Fibroblast of peridontal ligament (primary cell): ENCODE results near the gene PLEKHB2.
"Not testable (repeated sequence)": the region's sequence is repeated elsewhere in the genome, so short reads cannot be mapped to it uniquely, and the experiment has no call there.

ENCODE experiments used
- DNase-seq: peaks from one replicate; pipeline ENCODE4 v3.0.0-alpha.2; 2010; ENCODE audit errors: extremely low read depth

PLEKHB2 gene

DNA sequence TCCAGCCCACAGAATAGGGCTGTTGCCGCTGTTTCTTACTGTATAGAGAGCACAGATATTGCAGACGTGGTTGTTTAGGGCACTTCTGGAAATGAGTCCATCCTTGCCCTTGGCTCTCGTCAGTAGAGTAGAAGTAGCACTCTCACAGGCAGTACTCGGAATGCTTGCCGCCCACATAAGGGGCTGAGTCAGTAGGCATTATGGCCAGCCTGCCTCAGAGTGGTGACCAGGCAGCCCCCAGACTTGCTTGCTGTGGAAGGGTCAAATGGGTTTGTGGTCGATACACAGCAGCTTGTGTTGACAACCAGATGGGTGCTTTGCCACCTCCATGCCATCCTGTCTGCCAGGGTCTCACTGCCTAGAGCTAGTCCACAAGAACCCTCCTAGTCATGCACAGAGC, 38.7 kb downstream of the PLEKHB2 start:
- no peak for DNase-seq

DNA sequence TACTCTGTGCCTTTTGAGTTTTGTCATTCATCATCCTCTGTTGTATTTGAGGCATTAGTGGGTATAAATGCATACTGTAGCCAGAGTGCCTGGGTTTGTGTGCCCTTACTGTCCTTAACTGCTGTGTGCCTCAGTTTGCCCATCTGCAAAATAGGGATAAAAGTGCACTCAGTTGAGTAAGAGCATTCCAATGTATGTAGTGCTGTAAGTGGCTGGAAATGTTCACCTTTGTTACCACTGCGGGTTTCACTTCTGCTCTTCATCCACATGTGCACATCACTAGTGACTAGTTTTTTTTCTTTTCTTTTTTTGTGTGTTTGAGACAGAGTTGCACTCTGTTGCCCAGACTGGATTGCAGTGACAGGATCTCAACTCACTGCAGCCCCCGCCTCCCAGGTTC, 39.9 kb downstream of the PLEKHB2 start:
- DNase-seq: no peak

DNA sequence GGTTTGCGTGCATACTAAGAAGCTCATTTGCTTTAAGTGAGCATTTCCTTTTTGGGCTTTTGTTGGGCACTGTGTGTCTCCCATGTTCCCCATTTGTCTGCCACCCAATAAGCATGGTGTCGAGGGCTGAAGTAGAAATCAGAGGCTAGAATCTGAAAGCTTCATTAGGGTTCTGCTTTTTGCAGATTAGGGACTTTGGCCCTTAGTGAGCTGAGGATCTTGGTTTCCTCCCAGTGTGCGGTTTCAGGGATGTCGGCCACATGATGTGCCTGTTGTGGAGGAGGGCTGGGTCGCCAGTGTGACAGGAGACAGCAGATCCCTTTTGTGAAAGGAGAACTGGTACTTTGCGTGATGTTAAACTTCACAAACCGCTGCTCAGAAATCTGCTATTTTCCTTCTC, 41.1 kb downstream of the PLEKHB2 start:
- DNase-seq: no peak

DNA sequence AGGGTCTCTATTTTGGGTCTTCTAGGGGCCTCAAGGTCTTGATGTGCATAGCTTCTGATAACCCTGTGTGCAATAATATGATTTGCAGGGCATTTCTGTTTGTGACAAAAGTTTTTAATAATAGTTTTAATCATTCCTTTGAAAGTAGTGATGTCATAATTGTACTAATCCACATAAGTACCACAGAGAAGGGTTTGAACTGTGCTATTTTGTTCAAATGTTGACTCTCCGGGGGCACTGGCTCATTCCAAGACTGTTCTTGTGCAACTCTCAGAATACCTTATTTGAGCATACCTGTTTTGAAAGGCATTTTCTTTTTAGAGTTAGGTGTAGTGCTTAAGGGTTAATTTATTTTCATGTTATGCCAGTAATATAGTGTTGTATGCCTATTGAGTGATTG, 41.6 kb downstream of the PLEKHB2 start:
- DNase-seq: no peak

DNA sequence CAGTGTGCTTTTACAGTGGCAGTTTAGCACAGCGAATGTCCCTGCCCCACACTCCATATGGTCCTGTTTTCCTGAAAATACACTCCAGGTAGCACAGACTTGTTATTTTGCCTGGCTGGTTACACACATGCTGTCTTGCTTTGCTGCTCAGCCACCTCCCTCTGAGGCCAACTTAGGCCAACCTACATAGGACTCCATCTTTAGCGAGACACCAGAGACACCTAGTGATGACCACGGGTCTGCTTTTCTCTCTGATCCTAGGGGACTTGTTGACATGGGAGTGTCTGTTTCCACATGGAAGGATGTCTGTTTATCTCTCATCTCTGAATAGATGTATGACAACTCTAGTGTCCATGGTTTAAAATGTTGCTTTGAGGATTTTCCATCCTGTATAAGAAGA, 43.3 kb downstream of the PLEKHB2 start:
- no peak for DNase-seq

DNA sequence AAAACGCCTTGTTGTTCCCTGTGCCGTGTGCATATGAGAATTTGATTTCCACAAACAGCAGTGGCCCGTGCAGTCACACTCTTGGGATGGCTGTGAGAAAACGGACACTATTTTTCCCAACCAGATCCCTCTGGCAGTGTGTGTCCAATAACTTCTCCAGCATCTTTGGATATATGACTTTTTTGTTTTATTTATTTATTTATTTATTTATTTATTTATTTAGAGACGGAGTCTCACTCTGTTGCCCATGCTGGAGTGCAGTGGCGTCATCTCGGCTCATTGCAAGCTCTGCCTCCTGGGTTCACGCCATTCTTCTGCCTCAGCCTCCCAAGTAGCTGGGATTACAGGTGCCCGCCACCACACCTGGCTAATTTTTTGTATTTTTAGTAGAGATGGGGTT, 45.0 kb downstream of the PLEKHB2 start:
- not testable (repeated sequence) for DNase-seq

DNA sequence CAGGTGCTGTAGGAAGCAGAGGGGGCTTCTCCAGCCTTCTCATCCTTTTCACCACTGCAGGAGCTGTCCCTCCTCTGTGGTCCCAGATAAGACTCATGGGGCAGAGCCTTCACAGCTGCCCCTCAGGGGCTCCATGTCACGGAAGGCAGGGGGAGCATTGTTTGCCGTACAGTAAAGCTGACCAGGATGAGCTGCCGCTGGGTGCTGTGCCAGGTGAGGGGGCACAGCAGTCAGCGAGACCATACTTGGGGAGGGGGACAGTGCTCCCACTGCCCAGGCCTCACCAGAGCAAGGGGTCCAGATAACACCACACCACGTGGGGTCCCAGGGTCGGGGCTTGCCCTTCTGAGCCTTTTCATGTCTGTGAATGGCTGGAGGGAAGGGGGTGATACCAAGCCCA, 46.3 kb downstream of the PLEKHB2 start:
- no peak for DNase-seq

DNA sequence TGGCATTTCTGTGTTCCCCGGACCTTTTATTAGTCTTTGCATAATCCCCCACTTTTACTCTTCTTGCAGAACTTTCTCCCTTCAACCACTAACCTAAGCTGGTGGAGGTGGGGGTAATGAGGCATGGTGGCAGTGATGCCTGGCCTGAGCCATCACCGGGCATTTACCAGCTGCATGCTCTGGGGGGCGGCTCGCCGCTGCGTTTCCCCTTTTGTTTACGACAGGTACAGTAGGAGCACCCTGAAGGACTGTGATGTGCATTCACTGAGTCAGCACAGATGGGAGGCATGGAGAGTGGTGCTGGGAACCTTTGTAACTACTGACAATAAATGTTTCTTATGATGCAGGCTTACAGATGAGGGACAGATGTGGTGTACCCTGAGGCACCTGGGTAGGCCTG, 46.9 kb downstream of the PLEKHB2 start:
- DNase-seq: no peak

DNA sequence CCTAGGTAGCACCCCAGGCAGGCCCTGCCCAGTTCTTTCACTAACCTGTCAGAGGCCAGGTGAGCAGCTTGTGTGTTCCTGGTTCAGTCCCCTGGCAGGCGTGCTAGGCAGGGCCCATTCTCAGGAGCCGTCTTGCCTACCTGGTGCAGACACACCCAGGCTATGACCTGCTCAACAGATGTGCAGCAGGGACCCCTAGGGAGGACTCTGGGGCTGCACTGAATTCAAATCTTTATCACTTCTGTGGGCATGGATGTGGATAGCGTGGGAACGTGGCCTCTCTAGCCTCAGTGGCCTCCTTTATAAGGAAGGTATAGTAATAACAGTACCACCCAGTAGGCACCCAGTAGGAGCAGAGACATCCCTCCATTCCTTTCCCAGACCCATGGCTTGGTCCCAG, 48.4 kb downstream of the PLEKHB2 start:
- no peak for DNase-seq

DNA sequence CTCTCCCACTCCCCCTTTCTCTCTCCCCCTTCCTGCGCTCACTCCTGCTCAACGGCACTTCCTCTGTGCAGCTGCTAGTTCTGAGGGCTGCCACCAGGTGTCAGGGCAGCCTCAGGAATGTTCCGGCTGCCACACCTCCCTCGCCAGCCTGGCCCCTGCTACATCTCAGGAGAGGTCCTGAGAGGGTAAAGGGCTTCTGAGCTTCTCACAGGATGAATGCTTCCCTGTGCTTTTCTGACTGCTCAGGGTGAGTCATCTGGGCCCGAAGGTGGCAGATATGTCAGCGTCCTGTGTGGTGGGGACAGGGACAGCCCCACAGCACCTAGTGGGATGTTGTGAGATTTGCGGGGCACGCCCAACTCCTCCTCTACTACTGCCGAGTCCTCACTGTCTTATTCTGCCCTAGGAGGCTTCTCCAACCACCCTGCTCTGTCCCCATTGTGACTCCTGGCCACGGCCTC, 49.0 kb downstream of the PLEKHB2 start:
- peak; percentile 45 for DNase-seq

DNA sequence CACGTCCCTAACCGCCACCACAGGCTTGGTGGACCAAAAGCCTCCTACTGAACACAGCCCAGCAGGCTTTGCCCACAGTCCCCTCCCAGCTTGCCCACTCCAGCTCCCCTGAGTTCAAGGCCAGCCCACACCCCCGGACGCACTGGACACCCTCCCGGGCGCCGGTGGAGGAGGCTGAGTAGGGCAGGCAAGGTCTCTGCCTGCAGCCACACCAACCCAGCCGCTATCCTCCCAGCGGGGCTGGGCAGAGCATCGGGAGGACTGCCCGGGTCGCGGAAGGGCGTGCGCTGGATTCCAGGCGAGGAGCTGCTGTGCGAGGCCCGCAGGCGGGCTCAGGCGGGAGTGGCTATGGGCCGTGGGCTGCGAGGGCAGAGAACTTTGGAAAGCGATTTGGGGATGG, 49.5 kb downstream of the PLEKHB2 start:
- no peak for DNase-seq

DNA sequence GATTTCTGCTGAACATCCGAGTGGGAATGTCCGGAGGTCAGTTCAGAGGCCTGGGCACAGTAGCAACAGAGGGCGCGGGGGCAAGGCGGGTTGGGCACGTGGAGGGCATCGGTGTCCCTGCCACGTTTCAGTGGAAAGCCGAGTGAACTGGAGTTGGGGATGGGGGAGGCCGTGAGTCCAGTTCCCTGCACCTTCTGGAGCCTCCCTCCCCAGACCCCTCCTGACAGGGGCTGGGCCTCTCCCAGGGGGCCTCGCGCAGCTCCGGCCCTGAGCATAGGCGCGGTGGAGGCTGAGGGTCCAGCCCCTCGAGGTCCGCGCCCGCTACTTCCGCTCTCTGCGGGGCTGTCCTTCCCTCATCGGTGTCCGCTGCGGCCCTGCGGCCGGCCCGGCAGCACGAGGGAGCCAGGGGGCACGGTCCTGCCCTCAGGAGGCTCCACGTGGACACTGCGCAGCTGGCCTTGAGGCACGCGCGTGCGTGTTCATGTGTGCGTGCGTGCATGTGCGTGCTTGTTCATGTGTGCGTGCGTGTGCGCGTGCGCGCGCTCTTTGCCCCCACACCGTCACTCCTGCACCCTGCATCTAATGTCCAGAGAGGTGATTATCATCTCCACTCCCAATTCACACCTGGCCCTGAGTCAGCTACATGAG, 50.2 kb downstream of the PLEKHB2 start:
- no peak for DNase-seq

DNA sequence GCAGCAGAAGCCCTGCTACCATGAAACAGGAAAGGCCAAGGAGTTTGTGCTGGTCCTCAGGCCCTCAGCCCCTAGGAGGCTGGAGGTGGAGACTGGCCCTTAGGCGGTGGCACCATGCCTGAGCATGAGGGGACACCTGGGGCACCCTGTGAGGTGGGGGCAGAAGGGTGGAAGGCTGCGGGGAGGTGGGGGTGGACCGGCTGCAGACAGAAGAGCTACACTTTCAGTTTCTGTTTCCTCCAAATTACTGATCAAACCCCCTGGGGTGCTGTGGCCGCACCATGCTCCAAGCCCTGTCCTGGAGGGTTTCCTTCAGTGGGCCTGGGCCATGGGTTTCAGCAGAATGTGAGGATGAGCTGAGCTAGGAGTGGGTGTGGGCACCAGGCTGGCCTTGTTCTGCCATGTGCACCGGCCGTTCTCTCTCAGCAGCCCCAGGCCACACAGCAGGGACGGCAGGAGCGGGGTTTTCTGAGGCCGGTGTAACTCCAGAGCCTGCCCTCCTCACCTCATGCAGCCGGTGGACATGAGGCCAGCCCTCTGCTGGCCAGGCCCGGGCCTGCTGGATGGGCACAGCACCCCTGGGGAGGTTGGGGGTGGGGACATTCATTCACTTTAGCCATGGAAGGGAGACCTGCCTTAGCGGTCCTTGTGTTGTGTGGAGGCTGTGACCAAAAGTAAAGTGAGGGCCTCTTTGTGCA, 51.5 kb downstream of the PLEKHB2 start:
- no peak for DNase-seq

DNA sequence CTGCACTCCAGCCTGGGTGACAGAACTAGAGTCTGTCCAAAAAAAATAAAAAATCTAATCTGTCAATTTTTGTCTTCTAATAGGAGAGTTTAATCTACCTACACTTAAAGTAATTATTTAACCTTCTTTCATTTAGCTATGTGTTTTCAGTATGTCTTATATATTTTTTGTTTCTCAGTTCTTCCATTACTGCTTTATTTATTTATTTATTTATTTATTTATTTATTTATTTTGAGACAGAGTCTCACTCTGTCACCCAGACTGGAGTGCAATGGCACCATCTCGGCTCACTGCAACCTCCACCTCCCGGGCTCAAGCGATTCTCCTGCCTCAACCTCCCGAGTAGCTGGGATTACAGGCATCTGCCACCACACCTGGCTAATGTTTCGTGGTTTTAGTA, 60.4 kb downstream of the PLEKHB2 start:
- not testable (repeated sequence) for DNase-seq

DNA sequence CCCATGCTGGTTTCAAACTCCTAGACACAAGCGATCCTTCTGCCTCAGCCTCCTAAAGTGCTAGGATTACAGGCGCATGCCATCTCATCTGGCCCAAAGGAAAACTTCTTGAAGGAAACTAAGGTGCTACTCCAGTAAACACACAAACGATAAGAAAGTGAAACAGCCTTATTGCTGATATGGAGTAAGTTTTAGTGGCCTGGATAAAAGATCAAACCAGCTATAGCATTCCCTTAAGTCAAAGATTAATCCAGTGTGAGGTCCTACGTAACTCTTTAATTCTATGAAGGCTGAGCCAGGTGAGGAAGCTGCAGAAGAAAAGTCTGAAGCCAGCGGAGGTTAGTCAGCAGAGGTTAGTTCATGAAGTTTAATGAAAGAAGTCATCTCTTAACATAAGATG, 63.4 kb downstream of the PLEKHB2 start:
- DNase-seq: no peak

DNA sequence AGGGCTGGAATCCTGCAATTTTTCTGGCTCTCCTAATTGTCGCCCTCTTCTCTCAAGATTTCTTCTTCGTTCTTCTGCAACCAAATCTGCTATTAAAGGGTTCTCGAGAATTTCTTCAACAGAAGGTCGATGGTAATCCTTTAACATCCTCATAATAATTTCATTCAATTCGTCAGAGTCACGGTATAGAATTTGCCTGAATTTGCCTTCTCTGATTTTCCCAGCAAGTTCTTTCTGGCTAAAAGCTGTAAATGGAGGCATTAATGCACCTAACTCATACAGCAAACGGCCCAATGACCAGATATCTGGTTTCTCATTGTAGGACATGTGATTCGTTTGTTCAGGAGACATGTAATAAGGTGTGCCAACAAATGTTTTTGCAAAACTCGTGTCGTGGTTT, 72.9 kb downstream of the PLEKHB2 start:
- DNase-seq: not testable (repeated sequence)

DNA sequence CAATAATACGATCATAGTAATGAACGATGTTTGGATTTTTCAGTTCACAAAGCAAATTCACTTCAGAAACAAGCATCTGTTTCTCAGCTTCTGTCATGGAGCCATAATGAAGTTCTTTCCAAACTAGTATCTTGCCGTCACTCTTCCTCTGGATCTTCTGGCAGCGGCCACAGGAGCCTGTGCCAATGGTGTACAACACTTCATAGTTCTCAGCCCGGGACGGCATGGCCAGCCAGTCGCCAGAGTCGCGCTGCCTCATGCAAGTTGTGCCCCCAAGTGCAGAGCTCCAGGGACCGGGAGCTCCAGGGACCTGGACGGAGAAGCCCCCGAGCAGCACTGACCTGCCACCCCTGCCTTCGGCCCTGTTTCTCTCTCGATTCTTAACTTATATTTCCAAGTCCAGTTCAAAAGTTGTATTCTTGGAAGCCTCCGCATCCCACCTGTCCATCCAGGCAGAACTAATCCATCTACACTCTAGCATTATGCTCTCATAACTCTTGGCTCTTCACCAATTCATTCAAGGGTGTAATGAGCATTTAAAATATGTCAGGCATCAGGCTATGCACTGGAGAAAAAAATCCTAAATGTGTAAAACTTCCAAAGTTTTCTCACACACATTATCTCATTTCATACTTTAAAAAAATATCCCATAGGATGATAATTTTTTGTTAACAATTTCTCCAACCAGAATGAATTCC, 73.7 kb downstream of the PLEKHB2 start:
- DNase-seq: not testable (repeated sequence)

DNA sequence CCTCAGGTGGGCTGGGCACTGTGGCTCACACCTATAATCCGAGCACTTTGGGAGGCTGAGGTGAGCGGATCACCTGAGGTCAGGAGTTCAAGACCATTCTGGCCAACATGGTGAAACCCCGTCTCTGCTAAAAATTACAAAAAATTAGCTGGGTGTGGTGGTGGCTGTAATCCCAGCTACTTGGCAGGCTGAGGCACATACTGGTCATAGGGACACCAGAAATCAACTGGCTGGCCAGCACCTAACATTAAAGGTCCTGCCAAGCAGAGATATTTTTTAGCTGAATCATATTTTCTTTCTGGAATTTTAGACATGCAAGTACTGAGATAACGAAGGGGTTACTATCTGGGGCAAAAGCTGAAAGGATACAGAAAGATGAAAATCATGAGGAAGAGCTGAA, 76.3 kb downstream of the PLEKHB2 start:
- peak; percentile 6 for DNase-seq

DNA sequence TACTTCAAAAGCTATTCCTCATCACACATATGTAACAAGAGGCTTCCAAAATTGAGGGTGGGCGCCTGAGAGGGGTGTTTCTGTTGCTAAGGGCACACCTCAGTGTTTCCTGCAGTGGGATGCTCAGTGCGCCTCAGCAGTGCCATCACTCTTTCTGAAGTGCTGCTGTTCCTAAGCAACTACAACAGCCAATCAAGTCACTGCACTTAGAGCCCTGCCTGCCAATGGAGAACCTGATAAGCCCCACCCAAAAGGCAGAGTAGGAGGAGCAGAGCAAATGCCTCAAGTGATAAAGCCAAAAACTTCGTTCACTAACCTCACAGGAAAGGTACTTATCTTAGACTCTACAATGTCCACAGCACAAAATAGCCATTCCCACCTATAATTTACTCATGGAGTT, 88.3 kb downstream of the PLEKHB2 start:
- DNase-seq: not testable (repeated sequence)

DNA sequence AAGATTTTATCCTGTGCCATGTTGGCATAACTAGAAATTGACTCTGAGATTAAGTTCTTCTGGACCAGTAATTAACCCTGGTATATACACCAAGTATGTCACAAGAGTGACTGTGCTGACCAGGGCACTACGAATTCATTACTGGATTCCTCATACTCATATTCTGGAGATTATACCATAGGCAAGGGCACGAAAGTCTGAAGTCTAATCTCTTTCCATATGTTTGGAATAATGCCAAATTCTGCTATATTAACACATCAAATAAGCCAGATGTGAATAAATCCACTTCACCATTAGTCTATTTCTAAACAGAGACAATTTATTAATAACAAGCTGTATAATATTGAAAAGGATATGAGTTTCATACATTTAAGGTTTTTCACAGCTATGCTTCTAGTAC, 91.0 kb downstream of the PLEKHB2 start:
- DNase-seq: not testable (repeated sequence)
